Heart right ventricle (tissue), 16 donors: ENCODE measurements around the gene GPR180. TPM values are rescaled to one million over a fixed set of nuclear protein-coding genes. Genes with fewer than 3 reads are reported as not detected.

Experiments used
- ATAC-seq, 8 donors: fragments of 200-7000 bp; cut with Tn5 transposase; one replicate each; pipeline ENCODE4 v1.9.1; 2020; ENCODE audit warnings: mild to moderate bottlenecking in 8 of 8, moderate library complexity in 8 of 8, moderate number of reproducible peaks in 1 of 8
- DNase-seq, 2 donors: peaks; one replicate each; pipeline ENCODE4 v3.0.0-alpha.2; 2020
- H3K27ac ChIP-seq, 10 donors: fragments of 200-600 bp; sonication (generic) in 2 of 10; one replicate each; pipeline versions ENCODE4 v1.5.0 to v1.8.0; 2020 to 2022; ENCODE audit warnings: mild to moderate bottlenecking in 3 of 10
- H3K27me3 ChIP-seq, 7 donors: fragments of 200-600 bp; one replicate each; pipeline ENCODE4 v1.8.0; 2021 to 2022; ENCODE audit warnings: mild to moderate bottlenecking in 2 of 7
- H3K36me3 ChIP-seq, 9 donors: fragments of 200-600 bp; sonication (generic) in 1 of 9; one replicate each; pipeline versions ENCODE4 v1.5.0 to v1.8.0; 2020 to 2022; ENCODE audit warnings: mild to moderate bottlenecking in 2 of 9
- H3K4me1 ChIP-seq, 9 donors: fragments of 200-600 bp; sonication (generic) in 1 of 9; one replicate each; pipeline versions ENCODE4 v1.5.0 to v1.8.0; 2020 to 2022; ENCODE audit warnings: mild to moderate bottlenecking in 4 of 9
- H3K4me3 ChIP-seq, 10 donors: fragments of 200-600 bp; sonication (generic) in 2 of 10; one replicate each; pipeline versions ENCODE4 v1.5.0 to v1.8.0; 2020 to 2022; ENCODE audit warnings: mild to moderate bottlenecking in 7 of 10, moderate library complexity in 2 of 10
- H3K9me3 ChIP-seq, 11 donors: fragments of 200-600 bp in 10 of 11; sonication (generic) in 2 of 11; one replicate each; pipeline versions ENCODE4 v1.5.0 to v1.8.0; 2013 to 2022; ENCODE audit warnings: mild to moderate bottlenecking in 2 of 11, control low read depth in 1 of 11, moderate library complexity in 1 of 11
- WGBS, 2 donors: extraction: QIAGEN DNeasy Blood & Tissue Kit; methylation state at CpG; one replicate each; pipeline ENCODE4 v1.1.7; 2013; ENCODE audit warnings: inconsistent platforms in 1 of 2; 5-methylcytosine and 5-hydroxymethylcytosine counted together
- intact Hi-C, 10 donors: fragments of 100-400 bp; cut with DNase I; formaldehyde crosslinking; loops; one replicate each; pipeline versions ENCODE4 v1.11.1 to v1.14.2; 2022
- polyA plus RNA-seq, 2 donors: library from polyadenylated mRNA; stranded (reverse); fragments of 200-250 nt; gene quantifications; one replicate each; pipeline ENCODE4 v1.2.3, GENCODE V29; 2013
- total RNA-seq, 10 donors: library from RNA; stranded (reverse); fragmentation: NEBNext Ultra II Directional in 3 of 10; extraction: Animal tissue kit (Norgen Biotek cat#: 25700) in 3 of 10; gene quantifications; one replicate each; pipeline versions ENCODE4 v1.2.1 to v1.2.4, GENCODE V29; 2021 to 2023
- TF ChIP-seq, protein P1 (sequence below), 9 donors: fragments of 200-600 bp; sonication (generic) in 2 of 9; IDR thresholded peaks; one replicate each; pipeline versions ENCODE4 v1.5.0 to v1.8.0; 2021 to 2022; ENCODE audit warnings: antibody characterized with exemption in 9 of 9, mild to moderate bottlenecking in 5 of 9, moderate library complexity in 1 of 9
- donor health status: Arrhythmogenic right ventricular cardiomyopathy.
- donor health status: ischemic (EF 13 %, LVEDD 7.1; RV severe dilation, severe dysfunction).
- donor health status: healthy with polysubstance abuse.
- donor health status: DM: no; HTN: yes; CAD: no.
- donor health status: DM: no; HTN: no; CAD: no.
- donor health status: ischemic (EF 25% LVEDD 6.9; RV normal size, moderate dysfunction).
- donor health status: ischemic (EF 25% LVEDD 5.7; RV mildly dilated, moderate dysfunction).
- donor health status: healthy.
- donor health status: DM: yes; HTN: yes; CAD: no.
- donor health status: Ischemic cardiomyopathy.
- donor health status: ischemic (EF 35%, LVEDD 5.7; RV mildly dilated, moderate dysfunction).
- donor health status: nonischemic (EF 11% LVEDD 7.7; RV severe dilation, severe dysfunction).
- donor health status: DM: yes; HTN: yes; CAD: no.
- donor health status: PGD.
- donor health status: ischemic (EF 29% LVEDD 5.4; RV normal size, mild dysfunction).
- donor health status: nonischemic (EF 23%, LVEDD 6.1; RV moderate dilation, normal function).

The GPR180 gene
- total and polyA plus RNA-seq, 12 donors: 1.5 to 5.2 (median 2.9) TPM

DNA sequence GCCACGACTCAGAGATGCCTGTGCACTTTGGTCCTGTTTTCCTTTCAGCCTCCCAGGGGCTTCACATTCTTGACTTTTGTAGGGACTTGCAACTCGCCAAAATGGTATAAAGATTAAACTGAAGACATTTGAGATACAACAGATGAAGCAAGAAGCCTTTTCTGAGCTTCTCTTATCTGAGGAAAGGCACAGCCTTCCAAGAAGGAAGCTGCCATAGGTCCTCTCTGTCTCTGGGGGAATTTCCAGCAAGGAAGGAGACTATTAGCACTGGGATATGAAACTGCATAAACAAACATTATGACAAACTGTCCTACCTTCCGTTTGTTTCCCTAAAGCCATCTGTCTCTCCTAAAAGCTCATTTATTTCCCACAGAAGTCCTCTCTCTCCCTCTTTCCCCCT lies 45.0 kb upstream of the GPR180 start:
- Histone ChIP-seq H3K4me3 (no peak overlapping the region), H3K9me3 (no peaks in the 10 kb centered on the region), H3K4me1 (no peaks in the 10 kb centered on the region), H3K27me3 (no peaks in the 10 kb centered on the region), H3K27ac (peak overlapping the region in 5 of 10 donors; percentile 8 to 22 (median 18)), H3K36me3 (no peaks in the 10 kb centered on the region)
- TF ChIP-seq, protein P1, sequence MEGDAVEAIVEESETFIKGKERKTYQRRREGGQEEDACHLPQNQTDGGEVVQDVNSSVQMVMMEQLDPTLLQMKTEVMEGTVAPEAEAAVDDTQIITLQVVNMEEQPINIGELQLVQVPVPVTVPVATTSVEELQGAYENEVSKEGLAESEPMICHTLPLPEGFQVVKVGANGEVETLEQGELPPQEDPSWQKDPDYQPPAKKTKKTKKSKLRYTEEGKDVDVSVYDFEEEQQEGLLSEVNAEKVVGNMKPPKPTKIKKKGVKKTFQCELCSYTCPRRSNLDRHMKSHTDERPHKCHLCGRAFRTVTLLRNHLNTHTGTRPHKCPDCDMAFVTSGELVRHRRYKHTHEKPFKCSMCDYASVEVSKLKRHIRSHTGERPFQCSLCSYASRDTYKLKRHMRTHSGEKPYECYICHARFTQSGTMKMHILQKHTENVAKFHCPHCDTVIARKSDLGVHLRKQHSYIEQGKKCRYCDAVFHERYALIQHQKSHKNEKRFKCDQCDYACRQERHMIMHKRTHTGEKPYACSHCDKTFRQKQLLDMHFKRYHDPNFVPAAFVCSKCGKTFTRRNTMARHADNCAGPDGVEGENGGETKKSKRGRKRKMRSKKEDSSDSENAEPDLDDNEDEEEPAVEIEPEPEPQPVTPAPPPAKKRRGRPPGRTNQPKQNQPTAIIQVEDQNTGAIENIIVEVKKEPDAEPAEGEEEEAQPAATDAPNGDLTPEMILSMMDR (IDR thresholded peaks at IDR 0.05): no peak
- DNase-seq (no peak), ATAC-seq (peak in 3 of 8 donors; percentile 25 to 44 (median 42))
- 45 to 50% methylated on average over 3 of the region's 3 CpGs for WGBS, 2 donors
- intact Hi-C loops: loop anchor here in 1 of 10 donors (5.0 kb wide), 1 partner anchor 36 kb away; no protein-coding TSS in a partner anchor

DNA sequence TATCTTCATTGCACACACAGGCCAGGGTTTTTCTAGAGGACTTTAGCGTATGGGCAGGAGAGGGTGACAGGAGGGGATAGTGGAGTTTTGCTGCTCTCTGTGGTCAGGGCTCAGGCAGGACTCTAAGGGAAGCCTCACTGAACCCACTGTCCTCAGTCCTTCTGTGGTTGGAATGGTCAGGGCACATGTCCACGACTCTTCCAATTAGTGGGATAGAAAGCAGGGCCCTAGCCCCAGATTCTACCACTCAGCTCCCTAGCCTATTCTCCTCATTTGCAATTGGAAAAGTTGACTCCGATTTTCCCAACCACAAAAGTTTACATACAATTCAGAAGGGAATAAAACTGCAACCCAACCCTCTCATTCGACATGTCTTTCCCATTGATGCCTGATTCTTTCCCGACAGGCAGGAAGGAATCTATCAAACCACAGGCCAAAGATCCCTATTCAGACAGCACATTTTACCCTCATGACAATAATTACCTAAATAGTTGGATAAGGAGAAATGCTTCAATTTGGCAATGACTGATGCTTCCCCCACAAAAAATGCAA lies 43.9 kb upstream of the GPR180 start:
- Histone ChIP-seq H3K27ac (peak overlapping the region in 1 of 10 donors; percentile 15), H3K4me3 (no peak overlapping the region), H3K36me3 (no peaks in the 10 kb centered on the region), H3K27me3 (no peaks in the 10 kb centered on the region), H3K4me1 (no peaks in the 10 kb centered on the region), H3K9me3 (no peaks in the 10 kb centered on the region)
- intact Hi-C loops: loop anchor here in 1 of 10 donors (5.0 kb wide), 1 partner anchor 35 kb away; no protein-coding TSS in a partner anchor
- 75 to 76% methylated on average over 5 of the region's 5 CpGs for WGBS, 2 donors
- TF ChIP-seq, protein P1 (IDR thresholded peaks at IDR 0.05): no peak
- ATAC-seq (peak in 1 of 8 donors; percentile 44), DNase-seq (no peak)

DNA sequence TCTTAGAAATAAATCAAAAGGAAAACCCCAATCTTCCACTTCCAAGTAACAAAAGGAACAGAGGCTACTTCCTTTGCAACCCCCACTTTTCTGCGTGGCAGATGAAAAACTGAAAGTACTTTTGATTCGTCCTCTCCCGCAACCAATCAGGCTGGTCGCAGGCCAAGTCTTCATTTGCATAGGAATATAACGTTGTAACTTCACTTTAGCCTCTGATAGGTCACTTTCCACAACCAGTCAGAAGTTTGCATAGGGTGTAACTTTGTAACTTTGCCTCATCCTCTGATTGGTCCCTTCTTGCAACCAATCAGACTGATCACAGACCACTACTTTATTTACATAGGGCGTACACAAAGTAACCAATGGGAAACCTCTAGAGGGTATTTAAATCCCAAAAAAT lies 42.9 kb upstream of the GPR180 start:
- peaks cover 0 to 4% (median 0%) of the 10 kb centered on the region in 9 donors for H3K36me3 ChIP-seq
- no peaks in the 10 kb centered on the region for H3K4me1 ChIP-seq
- ATAC-seq: no peak
- 51 to 84% methylated on average over 6 of the region's 6 CpGs for WGBS, 2 donors
- DNase-seq: no peak
- no peak overlapping the region for H3K4me3 ChIP-seq
- TF ChIP-seq, protein P1 (IDR thresholded peaks at IDR 0.05): no peak
- H3K27ac ChIP-seq: no peak overlapping the region
- no peaks in the 10 kb centered on the region for H3K27me3 ChIP-seq
- H3K9me3 ChIP-seq: no peaks in the 10 kb centered on the region
- intact Hi-C loops: loop anchor here in 1 of 10 donors (5.0 kb wide), 1 partner anchor 34 kb away; no protein-coding TSS in a partner anchor

DNA sequence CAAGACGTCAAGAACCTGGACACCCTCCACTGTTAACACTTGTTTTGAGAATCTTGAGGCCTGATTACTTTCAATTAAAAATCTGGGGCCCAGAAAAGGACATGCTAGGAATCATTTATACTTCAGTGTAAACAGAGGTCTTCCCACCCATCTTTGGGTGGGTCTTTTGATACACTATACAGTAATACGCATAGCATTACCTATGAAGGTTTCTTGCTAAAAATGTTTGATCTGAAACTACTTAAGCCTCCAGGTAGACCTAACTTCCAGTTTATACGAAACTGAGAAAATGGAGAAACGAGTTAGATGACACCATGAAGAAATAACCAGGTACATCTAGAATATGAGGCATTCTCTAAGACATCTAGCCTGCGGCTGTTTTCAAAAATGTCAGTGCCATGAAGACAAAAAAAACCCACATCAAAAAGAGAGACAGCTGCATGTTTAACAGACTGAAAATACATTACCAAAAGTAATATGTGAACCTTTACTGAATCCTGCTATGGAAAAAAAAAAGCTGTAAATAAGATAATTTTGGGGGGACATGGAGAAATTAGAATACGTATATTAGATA lies 42.3 kb upstream of the GPR180 start:
- TF ChIP-seq, protein P1 (IDR thresholded peaks at IDR 0.05): no peak
- Histone ChIP-seq H3K27ac (no peak overlapping the region), H3K27me3 (no peaks in the 10 kb centered on the region), H3K4me1 (no peaks in the 10 kb centered on the region), H3K9me3 (no peaks in the 10 kb centered on the region), H3K36me3 (peaks cover 0 to 4% (median 0%) of the 10 kb centered on the region in 9 donors), H3K4me3 (no peak overlapping the region)
- no peak for ATAC-seq
- intact Hi-C loops: loop anchor here in 1 of 10 donors (5.0 kb wide), 1 partner anchor 33 kb away; no protein-coding TSS in a partner anchor
- WGBS, 2 donors: 78 to 92% methylated on average over 6 of the region's 6 CpGs
- DNase-seq: no peak
